ENCODE results near the gene MAGI2. TPM values are rescaled to one million over a fixed set of nuclear protein-coding genes. Genes with fewer than 3 reads are reported as not detected.

Gene MAGI2
- total and polyA plus RNA-seq, 4 donors, result 0.37 to 4.1 (median 1.4) TPM

- Histone ChIP-seq H3K9ac (ENCODE audit: low read depth in 1 of 2, low read length in 2 of 2) (no peak overlapping the region), H3K36me3 (ENCODE audit: control insufficient read depth in 4 of 4, insufficient read depth in 3 of 4, low read depth in 1 of 4, low read length in 3 of 4) (no peaks in the 10 kb centered on the region), H3K27ac (ENCODE audit: low read depth in 1 of 2, low read length in 2 of 2) (no peak overlapping the region), H3K4me3 (ENCODE audit: low read depth in 1 of 3, low read length in 3 of 3) (no peak overlapping the region), H3K27me3 (ENCODE audit: control insufficient read depth in 4 of 4, insufficient read depth in 4 of 4, low read length in 3 of 4) (no peaks in the 10 kb centered on the region), H3K9me3 (ENCODE audit: control insufficient read depth in 4 of 4, low read length in 3 of 4) (peaks cover 0 to 5% (median 3%) of the 10 kb centered on the region in 4 donors), H3K4me1 (ENCODE audit: control insufficient read depth in 4 of 4, insufficient read depth in 4 of 4, low read length in 3 of 4) (no peaks in the 10 kb centered on the region)
- TF ChIP-seq GABPA (IDR thresholded peaks at IDR 0.05 in 1 of 2, conservative IDR thresholded peaks at IDR 0.05 in 1 of 2) (no peak), HNF4A (conservative IDR thresholded peaks at IDR 0.05) (no peak), RAD21 (IDR thresholded peaks at IDR 0.05) (no peak), FOXA1 (IDR thresholded peaks at IDR 0.05) (no peak), CTCF (IDR thresholded peaks at IDR 0.05; ENCODE audit: low read depth, low read length, missing input control) (no peak), SP1 (IDR thresholded peaks at IDR 0.05) (no peak), RXRA (IDR thresholded peaks at IDR 0.05) (no peak), FOXA2 (IDR thresholded peaks at IDR 0.05) (no peak), JUND (IDR thresholded peaks at IDR 0.05) (no peak), MAX (IDR thresholded peaks at IDR 0.05) (no peak), HNF4G (IDR thresholded peaks at IDR 0.05) (no peak), NR2F2 (IDR thresholded peaks at IDR 0.05) (no peak), TAF1 (conservative IDR thresholded peaks at IDR 0.05) (no peak), YY1 (IDR thresholded peaks at IDR 0.05) (no peak), ZBTB33 (IDR thresholded peaks at IDR 0.05) (no peak), ATF3 (IDR thresholded peaks at IDR 0.05) (no peak), REST (IDR thresholded peaks at IDR 0.05) (no peak)
- WGBS, result 80% methylated on average over 1 of the region's 1 CpG
- no peak for DNase-seq (ENCODE audit: low spot score)
These were observed 574.3 kb downstream of the MAGI2 start for GRCh38 chr7:78879206-78879605.

- Histone ChIP-seq H3K9me3 (ENCODE audit: control insufficient read depth in 4 of 4, low read length in 3 of 4) (no peaks in the 10 kb centered on the region), H3K36me3 (ENCODE audit: control insufficient read depth in 4 of 4, insufficient read depth in 3 of 4, low read depth in 1 of 4, low read length in 3 of 4) (no peaks in the 10 kb centered on the region), H3K27me3 (ENCODE audit: control insufficient read depth in 4 of 4, insufficient read depth in 4 of 4, low read length in 3 of 4) (no peaks in the 10 kb centered on the region), H3K9ac (ENCODE audit: low read depth in 1 of 2, low read length in 2 of 2) (no peak overlapping the region), H3K4me3 (ENCODE audit: low read depth in 1 of 3, low read length in 3 of 3) (no peak overlapping the region), H3K27ac (ENCODE audit: low read depth in 1 of 2, low read length in 2 of 2) (no peak overlapping the region), H3K4me1 (ENCODE audit: control insufficient read depth in 4 of 4, insufficient read depth in 4 of 4, low read length in 3 of 4) (no peaks in the 10 kb centered on the region)
- TF ChIP-seq FOXA1 (IDR thresholded peaks at IDR 0.05), result no peak
- TF ChIP-seq MAX (IDR thresholded peaks at IDR 0.05), result no peak
- no peak for TF ChIP-seq RAD21 (IDR thresholded peaks at IDR 0.05)
- no peak for TF ChIP-seq GABPA (IDR thresholded peaks at IDR 0.05 in 1 of 2, conservative IDR thresholded peaks at IDR 0.05 in 1 of 2)
- no peak for TF ChIP-seq REST (IDR thresholded peaks at IDR 0.05)
- no peak for TF ChIP-seq SP1 (IDR thresholded peaks at IDR 0.05)
- TF ChIP-seq ATF3 (IDR thresholded peaks at IDR 0.05), result no peak
- no peak for TF ChIP-seq EGR1 (IDR thresholded peaks at IDR 0.05; ENCODE audit: low read depth in 2 of 2)
- WGBS, result 81% methylated on average over 5 of the region's 5 CpGs
- DNase-seq (ENCODE audit: low spot score), result no peak
These were observed 580.4 kb downstream of the MAGI2 start for GRCh38 chr7:78873117-78873516.

Measured in liver (tissue), 9 donors.